ENCODE measurements around the gene EEF1A2.

DNA sequence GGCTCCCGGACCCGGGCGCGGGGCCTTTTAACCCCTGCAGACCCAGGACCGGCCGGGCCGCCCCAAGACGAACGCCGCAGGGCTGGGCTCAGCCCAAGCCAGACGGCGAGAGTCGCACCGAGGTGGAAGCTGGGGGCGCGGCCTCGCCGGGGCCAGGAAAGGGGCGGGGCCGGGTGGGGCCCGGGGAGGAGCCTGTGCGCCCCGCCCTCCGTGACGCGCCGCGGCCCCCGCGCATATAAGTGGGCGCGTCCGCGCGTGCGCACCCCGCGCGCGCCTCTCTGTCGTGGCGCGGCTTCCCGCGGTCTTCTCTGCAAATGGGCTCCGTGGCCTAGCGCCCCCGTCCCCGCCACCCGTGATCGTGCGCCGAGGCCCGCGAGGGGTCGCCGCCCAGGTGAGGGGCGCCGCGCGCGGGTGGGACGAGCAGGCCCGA, 21.6 kb upstream of the EEF1A2 start, which contains the start of gene PPDPF:
- TF ChIP-seq, protein P1, sequence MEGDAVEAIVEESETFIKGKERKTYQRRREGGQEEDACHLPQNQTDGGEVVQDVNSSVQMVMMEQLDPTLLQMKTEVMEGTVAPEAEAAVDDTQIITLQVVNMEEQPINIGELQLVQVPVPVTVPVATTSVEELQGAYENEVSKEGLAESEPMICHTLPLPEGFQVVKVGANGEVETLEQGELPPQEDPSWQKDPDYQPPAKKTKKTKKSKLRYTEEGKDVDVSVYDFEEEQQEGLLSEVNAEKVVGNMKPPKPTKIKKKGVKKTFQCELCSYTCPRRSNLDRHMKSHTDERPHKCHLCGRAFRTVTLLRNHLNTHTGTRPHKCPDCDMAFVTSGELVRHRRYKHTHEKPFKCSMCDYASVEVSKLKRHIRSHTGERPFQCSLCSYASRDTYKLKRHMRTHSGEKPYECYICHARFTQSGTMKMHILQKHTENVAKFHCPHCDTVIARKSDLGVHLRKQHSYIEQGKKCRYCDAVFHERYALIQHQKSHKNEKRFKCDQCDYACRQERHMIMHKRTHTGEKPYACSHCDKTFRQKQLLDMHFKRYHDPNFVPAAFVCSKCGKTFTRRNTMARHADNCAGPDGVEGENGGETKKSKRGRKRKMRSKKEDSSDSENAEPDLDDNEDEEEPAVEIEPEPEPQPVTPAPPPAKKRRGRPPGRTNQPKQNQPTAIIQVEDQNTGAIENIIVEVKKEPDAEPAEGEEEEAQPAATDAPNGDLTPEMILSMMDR (IDR thresholded peaks at IDR 0.05; ENCODE audit: low read depth, low read length, poor library complexity, severe bottlenecking): no peak
- TF ChIP-seq EZH2phosphoT487 (IDR thresholded peaks at IDR 0.05; ENCODE audit: borderline replicate concordance, low read length): no peak
